Transverse colon (tissue), 3 donors: ENCODE results near the gene HIVEP3.

Experiments used
- CTCF ChIP-seq, 5 experiments: fragments of 200-600 bp in 3 of 5; fragments of 450-650 bp in 2 of 5; sonication (generic) in 3 of 5; IDR thresholded peaks; 1 replicate in 2 of 5; 2 replicates in 3 of 5; pipeline ENCODE4 v1.5.1; 2016 to 2017; ENCODE audit warnings: antibody characterized with exemption in 5 of 5, inconsistent platforms in 3 of 5, mild to moderate bottlenecking in 2 of 5, moderate library complexity in 1 of 5
- EP300 ChIP-seq: sonication (generic); formaldehyde crosslinking; IDR thresholded peaks from one replicate; pipeline ENCODE4 v1.6.1; 2017; ENCODE audit warnings: antibody characterized with exemption, low read depth
- POLR2A ChIP-seq: fragments of 450-650 bp; IDR thresholded peaks from one replicate; pipeline ENCODE4 v1.6.1; 2016; ENCODE audit warnings: antibody characterized with exemption, mild to moderate bottlenecking, moderate library complexity

- TF ChIP-seq CTCF (IDR thresholded peaks at IDR 0.05) (no peak), POLR2A (no peak), EP300 (no peak)
Observed at GRCh38 chr1:41657679-41658295, 260.9 kb downstream of the HIVEP3 start.
